ENCODE measurements around the gene FBXL7.

The FBXL7 gene

DNA sequence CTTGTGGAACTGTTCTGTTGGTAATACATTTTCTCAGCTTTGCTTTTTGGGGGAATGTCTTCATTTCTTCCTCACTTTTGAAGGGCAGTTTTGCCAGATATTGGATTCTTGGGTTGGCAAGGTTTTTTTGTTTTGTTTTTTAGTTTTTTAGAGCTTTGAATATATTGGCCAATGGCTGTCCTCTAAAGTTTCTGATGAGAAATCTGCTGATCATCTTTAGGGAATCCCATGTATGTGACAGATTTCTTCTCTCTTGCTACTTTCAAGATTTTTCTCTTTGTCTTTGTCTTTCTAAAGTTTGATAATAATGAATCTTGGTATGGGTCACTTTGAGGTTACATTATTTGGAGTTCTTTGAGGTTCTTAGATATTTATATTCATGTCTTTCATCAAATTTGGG is 227.4 kb downstream of the FBXL7 start:
- TF ChIP-seq, protein P1, sequence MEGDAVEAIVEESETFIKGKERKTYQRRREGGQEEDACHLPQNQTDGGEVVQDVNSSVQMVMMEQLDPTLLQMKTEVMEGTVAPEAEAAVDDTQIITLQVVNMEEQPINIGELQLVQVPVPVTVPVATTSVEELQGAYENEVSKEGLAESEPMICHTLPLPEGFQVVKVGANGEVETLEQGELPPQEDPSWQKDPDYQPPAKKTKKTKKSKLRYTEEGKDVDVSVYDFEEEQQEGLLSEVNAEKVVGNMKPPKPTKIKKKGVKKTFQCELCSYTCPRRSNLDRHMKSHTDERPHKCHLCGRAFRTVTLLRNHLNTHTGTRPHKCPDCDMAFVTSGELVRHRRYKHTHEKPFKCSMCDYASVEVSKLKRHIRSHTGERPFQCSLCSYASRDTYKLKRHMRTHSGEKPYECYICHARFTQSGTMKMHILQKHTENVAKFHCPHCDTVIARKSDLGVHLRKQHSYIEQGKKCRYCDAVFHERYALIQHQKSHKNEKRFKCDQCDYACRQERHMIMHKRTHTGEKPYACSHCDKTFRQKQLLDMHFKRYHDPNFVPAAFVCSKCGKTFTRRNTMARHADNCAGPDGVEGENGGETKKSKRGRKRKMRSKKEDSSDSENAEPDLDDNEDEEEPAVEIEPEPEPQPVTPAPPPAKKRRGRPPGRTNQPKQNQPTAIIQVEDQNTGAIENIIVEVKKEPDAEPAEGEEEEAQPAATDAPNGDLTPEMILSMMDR (conservative IDR thresholded peaks at IDR 0.05; ENCODE audit: low read depth): no peak
- no peak for DNase-seq (ENCODE audit: low spot score)
- POLR2A ChIA-PET (ENCODE audit: low non-redundant PET): no interaction called here
- no peak overlapping the region for H3K27ac ChIP-seq
- CTCF ChIA-PET: no interaction called here

GRCh38 chr5:15728811-15729210 is 228.8 kb downstream of the FBXL7 start:
- TF ChIP-seq, protein P1 (conservative IDR thresholded peaks at IDR 0.05; ENCODE audit: low read depth): no peak
- CTCF ChIA-PET: no interaction called here
- POLR2A ChIA-PET (ENCODE audit: low non-redundant PET): no interaction called here
- DNase-seq (ENCODE audit: low spot score): no peak
- H3K27ac ChIP-seq: no peak overlapping the region

GRCh38 chr5:15731699-15732098 is 231.7 kb downstream of the FBXL7 start:
- CTCF ChIA-PET: no interaction called here
- DNase-seq (ENCODE audit: low spot score): no peak
- no peak overlapping the region for H3K27ac ChIP-seq
- TF ChIP-seq, protein P1 (conservative IDR thresholded peaks at IDR 0.05; ENCODE audit: low read depth): no peak
- POLR2A ChIA-PET (ENCODE audit: low non-redundant PET): no interaction called here

DNA sequence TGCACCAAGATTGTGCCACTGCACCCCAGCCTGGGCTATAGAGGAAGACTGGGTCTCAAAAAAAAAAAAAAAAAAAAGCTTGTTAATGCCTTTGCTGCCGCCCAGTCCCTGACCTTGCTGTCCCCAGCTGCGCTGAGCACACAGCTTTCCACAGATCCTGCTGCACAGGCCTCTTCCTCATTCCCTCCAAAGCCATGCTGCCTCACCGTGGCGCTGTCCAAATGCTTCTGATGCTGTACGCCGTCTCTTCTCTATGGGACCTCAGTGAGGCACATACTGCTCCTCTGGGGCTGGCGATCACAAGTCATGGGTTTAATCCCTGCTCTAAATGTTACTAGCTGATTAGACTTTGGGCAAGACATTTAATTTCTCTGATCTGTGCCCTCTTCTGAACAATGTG is 234.1 kb downstream of the FBXL7 start:
- H3K27ac ChIP-seq: no peak overlapping the region
- POLR2A ChIA-PET (ENCODE audit: low non-redundant PET): no interaction called here
- CTCF ChIA-PET: no interaction called here
- DNase-seq (ENCODE audit: low spot score): no peak
- TF ChIP-seq, protein P1 (conservative IDR thresholded peaks at IDR 0.05; ENCODE audit: low read depth): no peak

DNA sequence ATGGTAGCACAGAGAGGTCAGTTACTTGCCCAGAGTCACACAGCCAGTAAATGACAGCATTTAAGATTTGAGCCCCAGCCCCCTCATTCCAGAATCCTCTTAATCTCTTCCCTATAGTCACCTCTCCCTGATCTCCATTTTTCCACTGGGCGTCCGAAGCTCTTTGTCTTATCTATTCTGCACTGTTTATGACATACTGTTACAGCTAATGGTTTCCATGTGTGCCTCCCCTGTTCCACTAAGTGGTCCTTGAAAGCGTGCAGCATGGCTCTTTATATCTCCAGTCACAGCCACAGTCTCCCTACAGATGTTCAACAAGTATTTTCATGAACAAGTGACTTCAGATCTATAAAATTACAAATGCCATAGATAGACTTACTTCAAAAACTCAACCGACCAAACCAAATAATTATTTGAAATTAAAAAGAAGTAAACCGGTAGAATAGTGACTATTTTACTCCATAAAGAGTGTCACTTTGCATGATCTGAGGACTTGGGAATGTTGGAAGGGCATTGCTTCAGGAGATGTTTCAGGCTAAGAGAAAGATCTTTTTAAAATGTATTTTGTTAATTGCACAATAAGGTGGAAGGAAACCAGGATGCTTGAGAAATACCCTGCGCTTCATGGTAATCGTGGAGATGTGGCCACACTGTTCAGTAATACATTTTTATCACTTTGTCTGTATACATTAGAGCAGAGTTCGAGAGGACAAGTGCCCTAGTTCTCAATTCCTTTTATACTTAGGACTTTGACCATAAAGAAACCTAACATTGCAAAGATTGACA is 237.2 kb downstream of the FBXL7 start:
- ChIA-PET POLR2A (ENCODE audit: low non-redundant PET) (no interaction called here), CTCF (interaction anchor here (0.7 kb wide), 1 partner anchor 1438 kb away, joined by 6 read pairs; no protein-coding TSS in a partner anchor)
- TF ChIP-seq, protein P1 (conservative IDR thresholded peaks at IDR 0.05; ENCODE audit: low read depth): no peak
- H3K27ac ChIP-seq: no peak overlapping the region
- DNase-seq (ENCODE audit: low spot score): no peak

DNA sequence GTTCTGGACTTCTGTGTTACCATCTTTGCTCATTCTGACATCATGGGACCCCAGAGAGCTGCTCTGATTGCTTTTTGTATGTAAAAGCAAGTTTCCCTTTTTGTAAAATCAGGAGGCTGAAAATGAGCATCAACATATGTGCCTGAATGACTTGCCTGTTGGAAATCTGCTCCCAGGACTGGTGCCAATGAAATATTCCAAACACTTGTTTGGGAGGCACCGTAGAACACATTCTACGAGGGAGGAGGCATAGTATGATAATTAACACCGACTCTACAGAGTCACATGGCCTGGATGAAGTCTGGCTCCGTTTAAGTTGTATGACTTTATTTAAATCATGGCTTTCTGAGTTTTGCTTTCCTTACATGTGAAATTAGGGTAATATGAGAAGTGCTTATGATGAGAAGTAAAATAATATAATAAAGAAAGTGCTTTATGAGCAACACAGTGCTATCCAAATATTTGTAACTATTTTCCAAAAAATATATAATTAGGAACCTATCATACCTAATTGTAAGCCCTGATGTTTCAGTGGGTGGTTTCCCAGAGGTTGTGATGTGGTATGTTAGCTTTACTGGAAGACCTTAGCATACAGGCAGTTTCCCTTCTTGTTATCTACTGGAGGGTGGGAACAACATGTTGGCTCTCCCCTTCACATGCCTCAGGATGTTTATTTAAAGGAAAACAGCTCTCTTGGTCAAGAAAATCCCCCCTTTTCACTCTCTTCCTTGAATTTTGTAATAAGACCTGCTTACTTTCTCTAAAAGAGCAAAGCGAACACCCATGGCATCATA is 238.1 kb downstream of the FBXL7 start:
- no peak for DNase-seq (ENCODE audit: low spot score)
- POLR2A ChIA-PET (ENCODE audit: low non-redundant PET): no interaction called here
- no peak overlapping the region for H3K27ac ChIP-seq
- TF ChIP-seq, protein P1 (conservative IDR thresholded peaks at IDR 0.05; ENCODE audit: low read depth): no peak
- CTCF ChIA-PET: no interaction called here
